Measurements from ENCODE around the gene PHF20.
"Not testable (repeated sequence)": the region's sequence is repeated elsewhere in the genome, so short reads cannot be mapped to it uniquely, and the experiment has no call there.

The PHF20 gene

DNA sequence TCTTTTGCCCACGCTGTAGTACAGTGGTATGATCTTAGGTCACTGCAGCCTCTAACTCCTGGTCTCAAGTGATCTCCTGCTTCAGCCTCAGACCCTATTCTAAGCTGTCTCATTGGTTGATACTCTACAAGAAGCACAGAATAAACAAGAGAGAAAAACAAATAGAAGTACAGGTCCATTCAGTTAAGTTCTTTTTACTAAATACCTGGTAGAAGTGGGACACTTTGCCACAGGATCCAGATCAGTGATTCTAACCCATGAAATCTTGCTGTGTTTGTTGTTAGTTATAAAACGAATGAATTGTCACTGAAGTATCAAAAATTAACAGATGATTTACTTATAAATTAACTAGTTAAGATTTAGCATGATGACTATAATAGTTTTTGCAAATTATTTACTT lies 105.8 kb downstream of the PHF20 start:
- no peak for DNase-seq (ENCODE audit: low spot score)
- in situ Hi-C loops (cut with MboI; ENCODE audit: low sequenced_read_pairs, unreplicated experiment), result no loop called here
- TF ChIP-seq CTCF (IDR thresholded peaks at IDR 0.05; ENCODE audit: borderline replicate concordance, control extremely low read depth, extremely low read depth, insufficient read depth, missing control alignments), result no peak

DNA sequence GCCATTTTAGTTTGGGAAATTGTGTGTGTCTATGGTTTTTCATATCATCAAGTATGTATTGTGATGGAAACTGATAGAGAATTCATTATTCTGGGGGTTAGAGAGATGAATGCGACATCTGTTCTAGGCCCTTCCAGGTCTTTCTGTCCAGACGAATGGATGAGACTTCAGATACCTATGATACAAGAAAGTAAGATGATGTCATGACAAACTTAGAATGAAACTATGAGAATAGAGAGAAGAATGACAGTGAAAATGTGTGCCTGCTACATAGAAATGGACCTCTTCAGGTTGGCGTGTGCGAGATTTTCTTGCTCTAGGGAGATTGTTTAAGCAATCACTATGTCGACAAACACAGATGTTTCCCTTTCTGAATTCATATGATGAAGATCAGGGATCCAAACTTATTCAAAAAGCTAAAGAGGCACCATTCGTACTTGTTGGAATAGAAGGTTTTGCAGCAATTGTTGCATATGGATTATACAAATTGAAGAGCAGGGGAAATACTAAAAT lies 106.4 kb downstream of the PHF20 start:
- in situ Hi-C loops (cut with MboI; ENCODE audit: low sequenced_read_pairs, unreplicated experiment), result no loop called here
- DNase-seq (ENCODE audit: low spot score), result no peak
- TF ChIP-seq CTCF (IDR thresholded peaks at IDR 0.05; ENCODE audit: borderline replicate concordance, control extremely low read depth, extremely low read depth, insufficient read depth, missing control alignments), result no peak

DNA sequence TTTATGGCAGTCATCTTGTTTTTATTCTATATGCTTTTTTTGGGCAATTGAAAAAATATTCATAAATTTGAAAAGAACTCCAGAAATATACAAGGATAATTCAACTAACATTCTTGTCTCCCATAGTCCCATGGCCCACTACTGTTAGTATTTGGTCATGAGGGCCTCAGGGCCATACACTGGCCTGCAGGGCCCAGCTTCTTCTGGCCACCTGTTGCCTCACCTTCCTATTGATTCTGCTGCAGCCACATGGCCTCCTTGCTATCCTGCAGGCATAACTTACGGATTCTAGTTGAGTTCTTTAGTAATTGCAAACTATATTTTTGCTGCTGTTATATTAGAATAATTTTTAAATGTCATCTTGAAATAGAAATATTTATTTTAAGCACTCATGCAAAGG lies 109.9 kb downstream of the PHF20 start:
- in situ Hi-C loops (cut with MboI; ENCODE audit: low sequenced_read_pairs, unreplicated experiment), result no loop called here
- DNase-seq (ENCODE audit: low spot score), result no peak
- TF ChIP-seq CTCF (IDR thresholded peaks at IDR 0.05; ENCODE audit: borderline replicate concordance, control extremely low read depth, extremely low read depth, insufficient read depth, missing control alignments), result no peak

GRCh38 chr20:35882427-35883161 lies 110.8 kb downstream of the PHF20 start:
- DNase-seq (ENCODE audit: low spot score); in situ Hi-C loops (cut with MboI; ENCODE audit: low sequenced_read_pairs, unreplicated experiment): not testable (repeated sequence)

- in situ Hi-C loops (cut with MboI; ENCODE audit: low sequenced_read_pairs, unreplicated experiment), result no loop called here
- no peak for DNase-seq (ENCODE audit: low spot score)
- TF ChIP-seq CTCF (IDR thresholded peaks at IDR 0.05; ENCODE audit: borderline replicate concordance, control extremely low read depth, extremely low read depth, insufficient read depth, missing control alignments), result no peak
Observed at GRCh38 chr20:35883336-35883777, 111.5 kb downstream of the PHF20 start.

GRCh38 chr20:35883778-35884540 lies 112.1 kb downstream of the PHF20 start:
- in situ Hi-C loops (cut with MboI; ENCODE audit: low sequenced_read_pairs, unreplicated experiment), result no loop called here
- peak; percentile 66 for TF ChIP-seq CTCF (IDR thresholded peaks at IDR 0.05; ENCODE audit: borderline replicate concordance, control extremely low read depth, extremely low read depth, insufficient read depth, missing control alignments)
- DNase-seq (ENCODE audit: low spot score), result peak; percentile 48

DNA sequence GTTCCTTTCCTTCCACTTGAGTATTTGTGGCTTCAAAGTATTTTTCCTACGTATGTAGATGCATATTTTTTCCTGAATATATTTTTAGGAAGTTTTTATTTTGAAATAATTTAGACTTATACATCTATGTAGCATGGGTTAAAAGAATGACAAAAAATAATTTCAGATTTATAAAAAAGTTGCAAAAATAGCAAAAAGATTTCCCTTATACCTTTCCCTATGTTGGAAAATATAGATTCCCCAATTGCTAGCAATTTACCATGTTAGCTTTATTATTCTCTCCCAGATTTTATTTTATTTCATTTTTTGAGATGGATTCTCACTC lies 112.7 kb downstream of the PHF20 start:
- DNase-seq (ENCODE audit: low spot score), result no peak
- TF ChIP-seq CTCF (IDR thresholded peaks at IDR 0.05; ENCODE audit: borderline replicate concordance, control extremely low read depth, extremely low read depth, insufficient read depth, missing control alignments), result no peak
- in situ Hi-C loops (cut with MboI; ENCODE audit: low sequenced_read_pairs, unreplicated experiment), result no loop called here

Data from GM13976 (cell line).